ENCODE data around the gene CALR.

DNA sequence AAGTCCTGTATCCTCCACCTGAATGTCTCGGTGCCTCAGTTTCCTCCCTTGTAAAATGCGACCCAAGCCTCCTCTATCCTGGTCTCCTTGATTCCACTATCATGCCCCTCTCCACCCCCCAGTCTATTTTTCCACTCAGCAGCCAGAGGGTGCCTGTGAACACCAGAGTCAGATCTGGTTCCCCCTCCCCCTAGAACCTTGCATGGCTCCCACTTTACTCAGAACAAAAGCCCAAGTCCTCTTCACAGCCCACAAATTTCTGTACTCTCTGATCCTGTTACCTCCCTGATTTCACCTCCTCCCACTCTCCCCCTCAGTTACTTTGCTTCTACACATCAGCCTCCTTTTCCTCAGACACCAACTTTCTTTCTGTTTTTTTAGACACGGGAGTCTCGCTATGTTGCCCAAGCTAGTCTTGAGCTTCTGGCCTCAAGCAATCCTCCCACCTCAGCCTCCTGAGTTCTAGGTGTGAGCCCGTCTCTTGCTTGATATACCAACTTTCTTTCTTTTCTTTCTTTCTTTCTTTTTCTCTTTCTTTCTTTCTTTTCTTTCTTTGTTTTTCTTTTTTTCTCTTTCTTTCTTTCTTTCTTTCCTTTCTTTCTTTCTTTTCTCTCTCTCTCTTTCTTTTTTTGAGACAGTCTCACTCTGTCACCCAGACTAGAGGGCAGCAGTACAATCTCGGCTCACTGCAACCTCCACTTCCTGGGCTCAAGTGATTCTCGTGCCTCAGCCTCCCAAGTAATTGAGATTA lies 31.8 kb downstream of the CALR start:
- TF ChIP-seq ZNF274 (IDR thresholded peaks at IDR 0.05; ENCODE audit: low read depth, low read length) (no peak), SUZ12 (IDR thresholded peaks at IDR 0.05; ENCODE audit: extremely low read depth, insufficient read depth, insufficient read length) (no peak), YY1 (IDR thresholded peaks at IDR 0.05; ENCODE audit: insufficient read depth, insufficient read length) (no peak)

All from NT2/D1 (cell line).